Suprapubic skin (tissue), 4 donors: ENCODE results near the gene NTRK1. TPM values are rescaled to one million over a fixed set of nuclear protein-coding genes. Genes with fewer than 3 reads are reported as not detected.

Source experiments
- DNase-seq, 2 donors: peaks; one replicate each; pipeline ENCODE4 v3.0.0-alpha.2; 2019; ENCODE audit warnings: low spot score in 2 of 2
- H3K27ac ChIP-seq: fragments of 200-600 bp; sonication (generic); one replicate; pipeline ENCODE4 v1.5.1; 2019
- H3K27me3 ChIP-seq: fragments of 200-600 bp; sonication (generic); one replicate; pipeline ENCODE4 v1.5.1; 2019
- H3K36me3 ChIP-seq: fragments of 200-600 bp; sonication (generic); one replicate; pipeline ENCODE4 v1.5.1; 2019
- H3K4me1 ChIP-seq: fragments of 200-600 bp; sonication (generic); one replicate; pipeline ENCODE4 v1.5.1; 2019
- H3K4me3 ChIP-seq: fragments of 200-600 bp; sonication (generic); one replicate; pipeline ENCODE4 v1.5.1; 2019; ENCODE audit warnings: mild to moderate bottlenecking
- H3K9me3 ChIP-seq: fragments of 200-600 bp; sonication (generic); one replicate; pipeline ENCODE4 v1.5.1; 2019
- CTCF ChIP-seq, 2 donors: fragments of 200-600 bp in 1 of 2; fragments of 450-650 bp in 1 of 2; sonication (generic) in 1 of 2; IDR thresholded peaks; one replicate each; pipeline ENCODE4 v1.5.1; 2016 to 2019; ENCODE audit warnings: antibody characterized with exemption in 2 of 2, mild to moderate bottlenecking in 1 of 2, moderate library complexity in 1 of 2
- EP300 ChIP-seq: sonication (generic); formaldehyde crosslinking; IDR thresholded peaks from one replicate; pipeline ENCODE4 v1.6.1; 2017; ENCODE audit warnings: antibody characterized with exemption
- POLR2A ChIP-seq, 2 donors: fragments of 450-650 bp; IDR thresholded peaks; one replicate each; pipeline ENCODE4 v1.6.1; 2017; ENCODE audit warnings: antibody characterized with exemption in 2 of 2, mild to moderate bottlenecking in 2 of 2, moderate library complexity in 2 of 2
- POLR2AphosphoS5 ChIP-seq, 3 donors: sonication (generic); formaldehyde crosslinking; IDR thresholded peaks; one replicate each; pipeline ENCODE4 v1.6.1; 2017; ENCODE audit warnings: antibody characterized with exemption in 3 of 3
- WGBS: methylation state at CpG from one replicate; pipeline ENCODE4 v1.1.5; 2018; 5-methylcytosine and 5-hydroxymethylcytosine counted together
- total RNA-seq, 4 donors: library from RNA; depleted of rRNA; stranded (reverse); fragments of >200 nt; gene quantifications; one replicate each; pipeline ENCODE4 v1.1.0, GENCODE V29; 2016

The NTRK1 gene
- total RNA-seq, 4 donors from 2014 or later = 0.32 TPM; not detected in 3

GRCh38 chr1:156901966-156902915 is 41.6 kb downstream of the NTRK1 start:
- no peak overlapping the region for H3K4me3 ChIP-seq
- H3K27ac ChIP-seq = no peak overlapping the region
- no peaks in the 10 kb centered on the region for H3K36me3 ChIP-seq
- WGBS = 72% methylated on average over 20 of the region's 23 CpGs
- DNase-seq = no peak
- no peaks in the 10 kb centered on the region for H3K9me3 ChIP-seq
- H3K27me3 ChIP-seq = peaks cover 12% of the 10 kb centered on the region
- H3K4me1 ChIP-seq = peaks cover 30% of the 10 kb centered on the region
- no peak for TF ChIP-seq POLR2A (IDR thresholded peaks at IDR 0.05)
- TF ChIP-seq EP300 = no peak
- no peak for TF ChIP-seq CTCF (IDR thresholded peaks at IDR 0.05)
- TF ChIP-seq POLR2AphosphoS5 (IDR thresholded peaks at IDR 0.05) = no peak

GRCh38 chr1:156903328-156904091 is 42.8 kb downstream of the NTRK1 start:
- no peak for DNase-seq
- WGBS = 74% methylated on average over 15 of the region's 15 CpGs
- Histone ChIP-seq H3K27me3 (peaks cover 21% of the 10 kb centered on the region), H3K36me3 (no peaks in the 10 kb centered on the region), H3K9me3 (no peaks in the 10 kb centered on the region), H3K27ac (no peak overlapping the region), H3K4me1 (peaks cover 35% of the 10 kb centered on the region), H3K4me3 (no peak overlapping the region)
- TF ChIP-seq POLR2A (IDR thresholded peaks at IDR 0.05) = no peak
- no peak for TF ChIP-seq POLR2AphosphoS5 (IDR thresholded peaks at IDR 0.05)
- TF ChIP-seq CTCF (IDR thresholded peaks at IDR 0.05) = no peak
- TF ChIP-seq EP300 = no peak

GRCh38 chr1:156904187-156904959 is 43.7 kb downstream of the NTRK1 start:
- H3K4me3 ChIP-seq = no peak overlapping the region
- no peaks in the 10 kb centered on the region for H3K9me3 ChIP-seq
- H3K27ac ChIP-seq = no peak overlapping the region
- no peak for DNase-seq
- H3K4me1 ChIP-seq = peaks cover 38% of the 10 kb centered on the region
- 77% methylated on average over 15 of the region's 19 CpGs for WGBS
- H3K36me3 ChIP-seq = no peaks in the 10 kb centered on the region
- H3K27me3 ChIP-seq = peaks cover 27% of the 10 kb centered on the region
- TF ChIP-seq POLR2AphosphoS5 (IDR thresholded peaks at IDR 0.05) (no peak), EP300 (no peak)

- peaks cover 33% of the 10 kb centered on the region for H3K27me3 ChIP-seq
- no peaks in the 10 kb centered on the region for H3K36me3 ChIP-seq
These were observed 44.5 kb downstream of the NTRK1 start for GRCh38 chr1:156905176-156905575.

More at GRCh38 chr1:156905176-156905575, 44.5 kb downstream of the NTRK1 start:
- DNase-seq = no peak
- H3K4me3 ChIP-seq = no peak overlapping the region
- no peak overlapping the region for H3K27ac ChIP-seq
- WGBS = 71% methylated on average over 2 of the region's 16 CpGs
- no peaks in the 10 kb centered on the region for H3K9me3 ChIP-seq
- peaks cover 32% of the 10 kb centered on the region for H3K4me1 ChIP-seq
- no peak for TF ChIP-seq POLR2A (IDR thresholded peaks at IDR 0.05)
- TF ChIP-seq POLR2AphosphoS5 (IDR thresholded peaks at IDR 0.05) = no peak
- no peak for TF ChIP-seq EP300
- TF ChIP-seq CTCF (IDR thresholded peaks at IDR 0.05) = no peak
